Measurements from ENCODE around the gene COMTD1. TPM values are rescaled to one million over a fixed set of nuclear protein-coding genes. Genes with fewer than 3 reads are reported as not detected.
A peak's percentile ranks its signal among the peaks of the same experiment; 100 is the strongest.

COMTD1 gene
- total and polyA plus RNA-seq, 2 of the 13 experiments (the other 11 are each of a cell fraction or from before 2014, with no cell fraction given): 11.8 to 18.4 TPM

DNA sequence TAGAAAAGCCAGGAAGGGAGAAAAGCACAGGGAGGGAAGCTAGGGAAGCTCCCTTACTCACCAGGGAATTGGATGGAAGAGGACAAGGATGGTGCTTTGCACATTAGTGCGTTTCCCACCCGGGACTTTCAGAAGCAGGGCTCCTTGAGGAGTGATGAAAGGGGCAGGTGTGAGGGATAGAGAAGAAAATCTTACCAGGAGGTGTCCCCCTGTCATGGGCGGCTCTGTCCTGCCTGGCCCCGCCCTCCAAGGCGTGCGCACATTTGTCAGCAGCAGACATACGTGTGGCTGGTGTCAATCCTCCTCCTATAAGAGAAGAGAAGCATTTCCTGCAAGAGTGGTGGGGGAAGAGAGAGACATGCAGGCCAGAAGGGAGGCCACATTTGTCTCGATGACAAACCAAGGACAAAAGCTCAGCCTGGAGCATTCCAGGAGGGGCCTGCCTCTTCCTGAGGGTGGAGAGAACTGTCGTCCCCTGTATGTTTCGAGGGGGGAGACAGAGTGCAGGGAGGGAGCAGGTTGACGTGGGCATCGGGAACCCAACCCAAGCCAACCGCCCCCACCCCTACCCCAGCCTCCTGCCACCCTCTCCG lies 47.4 kb upstream of the COMTD1 start:
- no peak overlapping the region for H2AFZ ChIP-seq (ENCODE audit: low read length)
- TF ChIP-seq, protein P1, sequence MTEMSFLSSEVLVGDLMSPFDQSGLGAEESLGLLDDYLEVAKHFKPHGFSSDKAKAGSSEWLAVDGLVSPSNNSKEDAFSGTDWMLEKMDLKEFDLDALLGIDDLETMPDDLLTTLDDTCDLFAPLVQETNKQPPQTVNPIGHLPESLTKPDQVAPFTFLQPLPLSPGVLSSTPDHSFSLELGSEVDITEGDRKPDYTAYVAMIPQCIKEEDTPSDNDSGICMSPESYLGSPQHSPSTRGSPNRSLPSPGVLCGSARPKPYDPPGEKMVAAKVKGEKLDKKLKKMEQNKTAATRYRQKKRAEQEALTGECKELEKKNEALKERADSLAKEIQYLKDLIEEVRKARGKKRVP (CRISPR knock-in tag; IDR thresholded peaks at IDR 0.05): no peak
- TF ChIP-seq ZNF761 (CRISPR knock-in tag; conservative IDR thresholded peaks at IDR 0.05): no peak
- peak; percentile 14 for TF ChIP-seq XRCC5 (optimal IDR thresholded peaks at IDR 0.05; ENCODE audit: low read length)
- TF ChIP-seq SOX13 (IDR thresholded peaks at IDR 0.05): no peak
- no peak for TF ChIP-seq SOX13 (CRISPR knock-in tag; conservative IDR thresholded peaks at IDR 0.05 in 1 of 2, IDR thresholded peaks at IDR 0.05 in 1 of 2)
- 0 out of 2 replicates have a peak, but pooled peaks have one; percentile 12 for TF ChIP-seq SAP130 (CRISPR knock-in tag; IDR thresholded peaks at IDR 0.05; ENCODE audit: low read depth)
- no peak for TF ChIP-seq ZNF24 (IDR thresholded peaks at IDR 0.05)
- 0 out of 2 replicates have a peak, but pooled peaks have one; percentile 28 for TF ChIP-seq HDAC1 (CRISPR knock-in tag; IDR thresholded peaks at IDR 0.05)
- TF ChIP-seq MAF1 (CRISPR knock-in tag; IDR thresholded peaks at IDR 0.05; ENCODE audit: borderline replicate concordance): no peak
- TF ChIP-seq, protein P2, sequence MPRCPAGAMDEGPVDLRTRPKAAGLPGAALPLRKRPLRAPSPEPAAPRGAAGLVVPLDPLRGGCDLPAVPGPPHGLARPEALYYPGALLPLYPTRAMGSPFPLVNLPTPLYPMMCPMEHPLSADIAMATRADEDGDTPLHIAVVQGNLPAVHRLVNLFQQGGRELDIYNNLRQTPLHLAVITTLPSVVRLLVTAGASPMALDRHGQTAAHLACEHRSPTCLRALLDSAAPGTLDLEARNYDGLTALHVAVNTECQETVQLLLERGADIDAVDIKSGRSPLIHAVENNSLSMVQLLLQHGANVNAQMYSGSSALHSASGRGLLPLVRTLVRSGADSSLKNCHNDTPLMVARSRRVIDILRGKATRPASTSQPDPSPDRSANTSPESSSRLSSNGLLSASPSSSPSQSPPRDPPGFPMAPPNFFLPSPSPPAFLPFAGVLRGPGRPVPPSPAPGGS (CRISPR knock-in tag; IDR thresholded peaks at IDR 0.05): no peak
- TF ChIP-seq, protein P3, sequence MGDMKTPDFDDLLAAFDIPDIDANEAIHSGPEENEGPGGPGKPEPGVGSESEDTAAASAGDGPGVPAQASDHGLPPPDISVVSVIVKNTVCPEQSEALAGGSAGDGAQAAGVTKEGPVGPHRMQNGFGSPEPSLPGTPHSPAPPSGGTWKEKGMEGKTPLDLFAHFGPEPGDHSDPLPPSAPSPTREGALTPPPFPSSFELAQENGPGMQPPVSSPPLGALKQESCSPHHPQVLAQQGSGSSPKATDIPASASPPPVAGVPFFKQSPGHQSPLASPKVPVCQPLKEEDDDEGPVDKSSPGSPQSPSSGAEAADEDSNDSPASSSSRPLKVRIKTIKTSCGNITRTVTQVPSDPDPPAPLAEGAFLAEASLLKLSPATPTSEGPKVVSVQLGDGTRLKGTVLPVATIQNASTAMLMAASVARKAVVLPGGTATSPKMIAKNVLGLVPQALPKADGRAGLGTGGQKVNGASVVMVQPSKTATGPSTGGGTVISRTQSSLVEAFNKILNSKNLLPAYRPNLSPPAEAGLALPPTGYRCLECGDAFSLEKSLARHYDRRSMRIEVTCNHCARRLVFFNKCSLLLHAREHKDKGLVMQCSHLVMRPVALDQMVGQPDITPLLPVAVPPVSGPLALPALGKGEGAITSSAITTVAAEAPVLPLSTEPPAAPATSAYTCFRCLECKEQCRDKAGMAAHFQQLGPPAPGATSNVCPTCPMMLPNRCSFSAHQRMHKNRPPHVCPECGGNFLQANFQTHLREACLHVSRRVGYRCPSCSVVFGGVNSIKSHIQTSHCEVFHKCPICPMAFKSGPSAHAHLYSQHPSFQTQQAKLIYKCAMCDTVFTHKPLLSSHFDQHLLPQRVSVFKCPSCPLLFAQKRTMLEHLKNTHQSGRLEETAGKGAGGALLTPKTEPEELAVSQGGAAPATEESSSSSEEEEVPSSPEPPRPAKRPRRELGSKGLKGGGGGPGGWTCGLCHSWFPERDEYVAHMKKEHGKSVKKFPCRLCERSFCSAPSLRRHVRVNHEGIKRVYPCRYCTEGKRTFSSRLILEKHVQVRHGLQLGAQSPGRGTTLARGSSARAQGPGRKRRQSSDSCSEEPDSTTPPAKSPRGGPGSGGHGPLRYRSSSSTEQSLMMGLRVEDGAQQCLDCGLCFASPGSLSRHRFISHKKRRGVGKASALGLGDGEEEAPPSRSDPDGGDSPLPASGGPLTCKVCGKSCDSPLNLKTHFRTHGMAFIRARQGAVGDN (CRISPR knock-in tag; IDR thresholded peaks at IDR 0.05): 0 out of 2 replicates have a peak, but pooled peaks have one; percentile 23
- TF ChIP-seq HOXA3 (CRISPR knock-in tag; IDR thresholded peaks at IDR 0.05): no peak
- H3K27me3 ChIP-seq (ENCODE audit: control insufficient read depth in 1 of 2, insufficient read depth in 2 of 2, low read length in 2 of 2): peaks cover 4 to 36% of the 10 kb centered on the region in 2 experiments; a peak in 4 of 5 replicates
- no peak for FAIRE-seq
- peaks cover 25% of the 10 kb centered on the region for H3K4me1 ChIP-seq (ENCODE audit: insufficient read depth, low read length)
- ChIA-PET CTCF (ENCODE audit: low intra/inter-chr PET ratio, low total read pairs) (no interaction called here), POLR2A (no interaction called here)
- peak; percentile 49 for ATAC-seq
- no TSS peak for BruUV-seq (replicated peaks)
- H3K79me2 ChIP-seq (ENCODE audit: insufficient read depth, low read length): no peaks in the 10 kb centered on the region
- H3K4me3 ChIP-seq (replicated peaks in 1 of 3; ENCODE audit: insufficient read depth in 1 of 3, low read depth in 2 of 3, low read length in 3 of 3): peak overlapping the region; percentile 13 to 42 (median 26); a peak in 3 of 6 replicates
- no peaks in the 10 kb centered on the region for H3K36me3 ChIP-seq (replicated peaks in 1 of 2; ENCODE audit: control insufficient read depth in 1 of 2, insufficient read depth in 2 of 2, low read length in 2 of 2)
- DNase-seq (ENCODE audit: low spot score): no peak
- in situ Hi-C loops (cut with HindIII; ENCODE audit: extremely low pct_ligation_motif_present, low pct_unique_long_range_greater_than_20kb): loop anchor here (25.0 kb wide), 1 partner anchor 1029 kb away; no protein-coding TSS in a partner anchor
- no peaks in the 10 kb centered on the region for H4K20me1 ChIP-seq (ENCODE audit: insufficient read depth, low read length)
- H3K27ac ChIP-seq (ENCODE audit: extremely low read length, insufficient read depth, low read length): no peak overlapping the region
- intact Hi-C loops (cut with micrococcal nuclease; ENCODE audit: unreplicated experiment): no loop called here
- peak overlapping the region; percentile 68 for H3K4me2 ChIP-seq (ENCODE audit: low read depth, low read length)
- peak overlapping the region; percentile 25; the same call in 1 of the 2 replicates for H3K9ac ChIP-seq (ENCODE audit: insufficient read depth, low read depth, low read length)
- 25% methylated on average over 14 of the region's 14 CpGs for WGBS (ENCODE audit: low lambda C conversion rate)
- no peaks in the 10 kb centered on the region for H3K9me3 ChIP-seq (ENCODE audit: low read length)
